Vagina (tissue), 2 donors: ENCODE data around the gene CDK15. TPM values are rescaled to one million over a fixed set of nuclear protein-coding genes. Genes with fewer than 3 reads are reported as not detected.
"Not testable (repeated sequence)": the region's sequence is repeated elsewhere in the genome, so short reads cannot be mapped to it uniquely, and the experiment has no call there.

Source experiments
- DNase-seq, 2 donors: peaks; one replicate each; pipeline ENCODE4 v3.0.0-alpha.2; 2017; ENCODE audit errors: extremely low spot score in 2 of 2
- H3K27ac ChIP-seq: fragments of 200-600 bp; sonication (generic); one replicate; pipeline ENCODE4 v1.5.1; 2019
- H3K27me3 ChIP-seq: fragments of 200-600 bp; sonication (generic); one replicate; pipeline ENCODE4 v1.5.1; 2019
- H3K36me3 ChIP-seq, 2 donors: fragments of 200-600 bp; sonication (generic); one replicate each; pipeline ENCODE4 v1.5.1; 2017 to 2019
- H3K4me1 ChIP-seq: fragments of 200-600 bp; sonication (generic); one replicate; pipeline ENCODE4 v1.5.1; 2019
- H3K4me3 ChIP-seq, 2 donors: fragments of 200-600 bp; sonication (generic); 1 replicate in 1 of 2; 2 replicates in 1 of 2; pipeline ENCODE4 v1.5.1; 2016 to 2019
- H3K9me3 ChIP-seq: fragments of 200-600 bp; sonication (generic); one replicate; pipeline ENCODE4 v1.5.1; 2019
- CTCF ChIP-seq, 3 experiments: fragments of 450-650 bp in 2 of 3; fragments of 200-600 bp in 1 of 3; sonication (generic) in 1 of 3; IDR thresholded peaks; one replicate each; pipeline ENCODE4 v1.5.1; 2017 to 2019; ENCODE audit warnings: antibody characterized with exemption in 3 of 3, mild to moderate bottlenecking in 2 of 3, moderate library complexity in 2 of 3
- POLR2A ChIP-seq, 2 donors: fragments of 450-650 bp; IDR thresholded peaks; one replicate each; pipeline ENCODE4 v1.6.1; 2017; ENCODE audit warnings: antibody characterized with exemption in 2 of 2, mild to moderate bottlenecking in 2 of 2, moderate library complexity in 2 of 2
- POLR2AphosphoS5 ChIP-seq, 2 donors: sonication (generic); formaldehyde crosslinking; IDR thresholded peaks; one replicate each; pipeline ENCODE4 v1.9.0; 2017; ENCODE audit warnings: antibody characterized with exemption in 2 of 2, mild to moderate bottlenecking in 2 of 2, low read depth in 1 of 2; ENCODE audit not compliant: insufficient read depth in 1 of 2
- intact Hi-C: fragments of 100-400 bp; cut with DNase I; formaldehyde crosslinking; loops from one replicate; pipeline ENCODE4 v1.15.1; 2023
- total RNA-seq: library from RNA; depleted of rRNA; stranded (reverse); fragments of >200 nt; gene quantifications from one replicate; pipeline ENCODE4 v1.2.3, GENCODE V29; 2016

CDK15 gene
- total RNA-seq, 1 donor from 2014 or later, result not detected

GRCh38 chr2:201798252-201798913 is 8.0 kb upstream of the CDK15 start:
- H3K4me1 ChIP-seq, result no peaks in the 10 kb centered on the region
- DNase-seq, result no peak
- TF ChIP-seq POLR2A (IDR thresholded peaks at IDR 0.05), result no peak
- no peak for TF ChIP-seq CTCF (IDR thresholded peaks at IDR 0.05)
- TF ChIP-seq POLR2AphosphoS5 (IDR thresholded peaks at IDR 0.05; ENCODE audit: insufficient read depth in 1 of 2, low read depth in 1 of 2), result no peak
- H3K27me3 ChIP-seq, result no peaks in the 10 kb centered on the region
- intact Hi-C loops, result loop anchor here (10.0 kb wide), 1 partner anchor 376 kb away; no protein-coding TSS in a partner anchor
- no peak overlapping the region for H3K4me3 ChIP-seq
- no peak overlapping the region for H3K27ac ChIP-seq
- H3K36me3 ChIP-seq, result no peaks in the 10 kb centered on the region
- no peaks in the 10 kb centered on the region for H3K9me3 ChIP-seq

GRCh38 chr2:201798914-201799285 is 7.4 kb upstream of the CDK15 start:
- DNase-seq, H3K4me1 ChIP-seq, H3K36me3 ChIP-seq, H3K4me3 ChIP-seq, H3K27ac ChIP-seq, H3K27me3 ChIP-seq, H3K9me3 ChIP-seq: not testable (repeated sequence)
- intact Hi-C loops, result loop anchor here (10.0 kb wide), 1 partner anchor 376 kb away; no protein-coding TSS in a partner anchor

GRCh38 chr2:201807452-201807999 is 1.2 kb downstream of the CDK15 start:
- no peak for TF ChIP-seq POLR2A (IDR thresholded peaks at IDR 0.05)
- TF ChIP-seq POLR2AphosphoS5 (IDR thresholded peaks at IDR 0.05; ENCODE audit: insufficient read depth in 1 of 2, low read depth in 1 of 2), result no peak
- no peak for TF ChIP-seq CTCF (IDR thresholded peaks at IDR 0.05)
- intact Hi-C loops, result loop anchor here (5.0 kb wide), 1 partner anchor 225 kb away; the partner anchor contains the start of gene FZD7
- H3K36me3 ChIP-seq, result no peaks in the 10 kb centered on the region
- no peaks in the 10 kb centered on the region for H3K27me3 ChIP-seq
- H3K9me3 ChIP-seq, result no peaks in the 10 kb centered on the region
- no peak overlapping the region for H3K4me3 ChIP-seq
- peak overlapping the region; percentile 55 for H3K27ac ChIP-seq
- H3K4me1 ChIP-seq, result peaks cover 5% of the 10 kb centered on the region
- no peak for DNase-seq

GRCh38 chr2:201808027-201808426 is 1.7 kb downstream of the CDK15 start:
- Histone ChIP-seq H3K4me1 (peaks cover 5% of the 10 kb centered on the region), H3K27ac (peak overlapping the region; percentile 55), H3K9me3 (no peaks in the 10 kb centered on the region), H3K4me3 (no peak overlapping the region), H3K27me3 (no peaks in the 10 kb centered on the region), H3K36me3 (no peaks in the 10 kb centered on the region)
- DNase-seq, result no peak
- intact Hi-C loops, result loop anchor here (5.0 kb wide), 1 partner anchor 224 kb away; the partner anchor contains the start of gene FZD7
- no peak for TF ChIP-seq CTCF (IDR thresholded peaks at IDR 0.05)
- TF ChIP-seq POLR2AphosphoS5 (IDR thresholded peaks at IDR 0.05; ENCODE audit: insufficient read depth in 1 of 2, low read depth in 1 of 2), result no peak

GRCh38 chr2:201809633-201810032 is 3.3 kb downstream of the CDK15 start:
- intact Hi-C loops, result loop anchor here (5.0 kb wide), 1 partner anchor 223 kb away; the partner anchor contains the start of gene FZD7
- Histone ChIP-seq H3K27ac (no peak overlapping the region), H3K4me3 (no peak overlapping the region), H3K4me1 (peaks cover 5% of the 10 kb centered on the region), H3K27me3 (no peaks in the 10 kb centered on the region), H3K9me3 (no peaks in the 10 kb centered on the region), H3K36me3 (no peaks in the 10 kb centered on the region)
- DNase-seq, result no peak
- no peak for TF ChIP-seq POLR2AphosphoS5 (IDR thresholded peaks at IDR 0.05; ENCODE audit: insufficient read depth in 1 of 2, low read depth in 1 of 2)
- TF ChIP-seq CTCF (IDR thresholded peaks at IDR 0.05), result no peak
- TF ChIP-seq POLR2A (IDR thresholded peaks at IDR 0.05), result no peak

GRCh38 chr2:201810604-201811003 is 4.3 kb downstream of the CDK15 start:
- H3K9me3 ChIP-seq, DNase-seq, H3K27ac ChIP-seq, H3K36me3 ChIP-seq, H3K27me3 ChIP-seq, intact Hi-C loops, H3K4me3 ChIP-seq, H3K4me1 ChIP-seq: not testable (repeated sequence)
